Sigmoid colon (tissue), 7 donors: ENCODE results near the gene ZNF382. TPM values are rescaled to one million over a fixed set of nuclear protein-coding genes. Genes with fewer than 3 reads are reported as not detected.

Source experiments
- DNase-seq: peaks from one replicate; pipeline ENCODE4 v3.0.0-alpha.2; 2019
- H3K27ac ChIP-seq, 4 donors: fragments of 200-600 bp; sonication (generic); one replicate each; pipeline ENCODE4 v1.5.1; 2016 to 2019; ENCODE audit warnings: mild to moderate bottlenecking in 1 of 4
- H3K27me3 ChIP-seq, 3 donors: fragments of 200-600 bp; sonication (generic); one replicate each; pipeline ENCODE4 v1.5.1; 2019; ENCODE audit warnings: mild to moderate bottlenecking in 1 of 3
- H3K36me3 ChIP-seq, 4 donors: fragments of 200-600 bp; sonication (generic); one replicate each; pipeline ENCODE4 v1.5.1; 2016 to 2019
- H3K4me1 ChIP-seq, 4 donors: fragments of 200-600 bp; sonication (generic); one replicate each; pipeline ENCODE4 v1.5.1; 2017 to 2019
- H3K4me3 ChIP-seq, 4 donors: fragments of 200-600 bp; sonication (generic); one replicate each; pipeline ENCODE4 v1.5.1; 2017 to 2019; ENCODE audit warnings: mild to moderate bottlenecking in 2 of 4, moderate library complexity in 1 of 4
- H3K9me3 ChIP-seq, 4 donors: fragments of 200-600 bp in 3 of 4; sonication (generic) in 3 of 4; one replicate each; pipeline versions ENCODE4 v1.5.1 to v1.6.1; 2013 to 2019
- CTCF ChIP-seq, 4 experiments: fragments of 450-650 bp in 3 of 4; fragments of 200-600 bp in 1 of 4; IDR thresholded peaks; one replicate each; pipeline ENCODE4 v1.5.1; 2016 to 2019; ENCODE audit warnings: antibody characterized with exemption in 4 of 4, mild to moderate bottlenecking in 3 of 4, moderate library complexity in 2 of 4
- EP300 ChIP-seq, 4 donors: sonication (generic); formaldehyde crosslinking; IDR thresholded peaks; one replicate each; pipeline ENCODE4 v1.6.1; 2017; ENCODE audit warnings: antibody characterized with exemption in 4 of 4
- POLR2A ChIP-seq, 2 donors: fragments of 450-650 bp; IDR thresholded peaks; one replicate each; pipeline ENCODE4 v1.6.1; 2016; ENCODE audit warnings: antibody characterized with exemption in 2 of 2, mild to moderate bottlenecking in 2 of 2, moderate library complexity in 2 of 2
- POLR2AphosphoS5 ChIP-seq, 4 donors: sonication (generic); formaldehyde crosslinking; IDR thresholded peaks; one replicate each; pipeline ENCODE4 v1.6.1; 2017; ENCODE audit warnings: antibody characterized with exemption in 4 of 4
- WGBS, 2 donors: extraction: QIAGEN DNeasy Blood & Tissue Kit; methylation state at CpG; one replicate each; pipeline ENCODE4 v1.1.7; 2013; 5-methylcytosine and 5-hydroxymethylcytosine counted together
- intact Hi-C: fragments of 100-400 bp; cut with DNase I; formaldehyde crosslinking; loops from one replicate; pipeline ENCODE4 v1.15.1; 2023
- polyA plus RNA-seq, 3 donors: library from polyadenylated mRNA; stranded (reverse); fragments of 200-250 nt; gene quantifications; one replicate each; pipeline ENCODE4 v1.2.3, GENCODE V29; 2013
- total RNA-seq, 4 donors: library from RNA; depleted of rRNA; stranded (reverse); fragments of >200 nt; gene quantifications; one replicate each; pipeline ENCODE4 v1.1.0, GENCODE V29; 2016
- donor health status: healthy with polysubstance abuse.
- donor health status: Bipolar disorder and iron deficiency.
- donor health status: healthy.

The ZNF382 gene
- total and polyA plus RNA-seq, 7 donors, result 0.60 to 22.8 (median 15.7) TPM; not detected in 1

GRCh38 chr19:36668646-36669045 lies 63.5 kb downstream of the ZNF382 start:
- no peaks in the 10 kb centered on the region for H3K27me3 ChIP-seq
- H3K27ac ChIP-seq, result no peak overlapping the region
- TF ChIP-seq POLR2AphosphoS5 (IDR thresholded peaks at IDR 0.05) (no peak), CTCF (IDR thresholded peaks at IDR 0.05) (no peak), POLR2A (IDR thresholded peaks at IDR 0.05) (no peak), EP300 (IDR thresholded peaks at IDR 0.05) (no peak)
- 89 to 96% methylated on average over 2 of the region's 2 CpGs for WGBS, 2 donors
- DNase-seq, result no peak
- H3K9me3 ChIP-seq, result peaks cover 0 to 14% (median 4%) of the 10 kb centered on the region in 4 donors
- H3K4me3 ChIP-seq, result no peak overlapping the region
- peaks cover 0 to 21% (median 17%) of the 10 kb centered on the region in 4 donors for H3K4me1 ChIP-seq
- H3K36me3 ChIP-seq, result peaks cover 0 to 44% (median 7%) of the 10 kb centered on the region in 4 donors
- intact Hi-C loops, result loop anchor here (5.0 to 10.0 kb wide), 3 partner anchors 94 to 249 kb away; partner anchors contain the start of genes ZNF529, ZNF568, ZNF790 and ZNF829

GRCh38 chr19:36672368-36672767 lies 67.3 kb downstream of the ZNF382 start:
- peaks cover 0 to 23% (median 4%) of the 10 kb centered on the region in 4 donors for H3K9me3 ChIP-seq
- DNase-seq, result no peak
- intact Hi-C loops, result no loop called here
- H3K4me1 ChIP-seq, result peaks cover 0 to 13% (median 9%) of the 10 kb centered on the region in 4 donors
- H3K4me3 ChIP-seq, result no peak overlapping the region
- no peak overlapping the region for H3K27ac ChIP-seq
- peaks cover 0 to 35% (median 0%) of the 10 kb centered on the region in 4 donors for H3K36me3 ChIP-seq
- no peak for TF ChIP-seq POLR2AphosphoS5 (IDR thresholded peaks at IDR 0.05)
- no peak for TF ChIP-seq CTCF (IDR thresholded peaks at IDR 0.05)
- no peak for TF ChIP-seq POLR2A (IDR thresholded peaks at IDR 0.05)
- no peak for TF ChIP-seq EP300 (IDR thresholded peaks at IDR 0.05)
- no peaks in the 10 kb centered on the region for H3K27me3 ChIP-seq
- 96 to 100% methylated on average over 1 of the region's 1 CpG for WGBS, 2 donors

- no peak overlapping the region for H3K27ac ChIP-seq
- no peak for TF ChIP-seq POLR2AphosphoS5 (IDR thresholded peaks at IDR 0.05)
- peaks cover 0 to 23% (median 8%) of the 10 kb centered on the region in 4 donors for H3K9me3 ChIP-seq
- peaks cover 0 to 53% (median 3%) of the 10 kb centered on the region in 4 donors for H3K36me3 ChIP-seq
- no peak for DNase-seq
- intact Hi-C loops, result no loop called here
- WGBS, 2 donors, result 95% methylated on average over 2 of the region's 2 CpGs
- no peaks in the 10 kb centered on the region for H3K4me1 ChIP-seq
- H3K4me3 ChIP-seq, result no peak overlapping the region
- no peaks in the 10 kb centered on the region for H3K27me3 ChIP-seq
These were observed 69.1 kb downstream of the ZNF382 start for GRCh38 chr19:36674201-36674600.

GRCh38 chr19:36679455-36679854 lies 74.3 kb downstream of the ZNF382 start:
- peaks cover 0 to 8% (median 5%) of the 10 kb centered on the region in 4 donors for H3K9me3 ChIP-seq
- H3K27ac ChIP-seq, result no peak overlapping the region
- no peak for DNase-seq
- intact Hi-C loops, result no loop called here
- no peaks in the 10 kb centered on the region for H3K4me1 ChIP-seq
- H3K27me3 ChIP-seq, result no peaks in the 10 kb centered on the region
- H3K4me3 ChIP-seq, result no peak overlapping the region
- TF ChIP-seq EP300 (IDR thresholded peaks at IDR 0.05) (no peak), POLR2AphosphoS5 (IDR thresholded peaks at IDR 0.05) (no peak), CTCF (IDR thresholded peaks at IDR 0.05) (no peak)
- H3K36me3 ChIP-seq, result peaks cover 0 to 40% (median 6%) of the 10 kb centered on the region in 4 donors

Other genes starting within 250 kb of the ZNF382 start
- gene ZFP14, start 226.1 kb upstream of the ZNF382 start, total RNA-seq, result 10 to 100 TPM in 1 of 4 donors, 1 to 10 TPM in 3; 3.5 to 13.3 (median 7.6) TPM
- gene ZFP14, start 226.1 kb upstream of the ZNF382 start, polyA plus RNA-seq, result 1 to 10 TPM in 1 of 3 donors, under 1 TPM in 2; 0.60 to 2.2 (median 0.92) TPM
- 1 to 10 TPM; 4.8 to 8.2 (median 6.9) TPM for gene ZFP82, start 186.7 kb upstream of the ZNF382 start, total RNA-seq
- 1 to 10 TPM in 1 of 3 donors, under 1 TPM in 2; 0.60 to 2.4 (median 0.69) TPM for gene ZFP82, start 186.7 kb upstream of the ZNF382 start, polyA plus RNA-seq
- gene ZNF566, start 115.8 kb upstream of the ZNF382 start, total RNA-seq, result 10 to 100 TPM; 15.5 to 21.6 (median 18.4) TPM
- gene ZNF566, start 115.8 kb upstream of the ZNF382 start, polyA plus RNA-seq, result 1 to 10 TPM; 1.6 to 3.9 (median 2.4) TPM
- gene ZNF260, start 77.0 kb upstream of the ZNF382 start, total RNA-seq, result 10 to 100 TPM in 3 of 4 donors, 1 to 10 TPM in 1; 5.7 to 11.9 (median 11.0) TPM
- gene ZNF260, start 77.0 kb upstream of the ZNF382 start, polyA plus RNA-seq, result 1 to 10 TPM; 1.8 to 3.5 (median 2.8) TPM
- gene ZNF529, start 32.0 kb upstream of the ZNF382 start, total RNA-seq, result 10 to 100 TPM; 14.2 to 25.2 (median 20.2) TPM
- gene ZNF529, start 32.0 kb upstream of the ZNF382 start, polyA plus RNA-seq, result 1 to 10 TPM in 1 of 3 donors, under 1 TPM in 2; 0.60 to 3.5 (median 0.69) TPM
- 10 to 100 TPM in 2 of 4 donors, 1 to 10 TPM in 2; 6.6 to 11.1 (median 9.4) TPM for gene ZNF461, start 61.5 kb downstream of the ZNF382 start, total RNA-seq
- 1 to 10 TPM in 2 of 3 donors, under 1 TPM in 1; 0.92 to 3.6 (median 3.5) TPM for gene ZNF461, start 61.5 kb downstream of the ZNF382 start, polyA plus RNA-seq
- gene ZNF567, start 82.3 kb downstream of the ZNF382 start, total RNA-seq, result 10 to 100 TPM in 2 of 4 donors, 1 to 10 TPM in 2; 7.2 to 13.9 (median 11.0) TPM
- 1 to 10 TPM; 1.2 to 2.3 (median 2.1) TPM for gene ZNF567, start 82.3 kb downstream of the ZNF382 start, polyA plus RNA-seq
- 1 to 10 TPM; 2.2 to 4.6 (median 3.3) TPM for gene ZNF850, start 167.5 kb downstream of the ZNF382 start, total RNA-seq
- 1 to 10 TPM in 1 of 3 donors, under 1 TPM in 2; 0.23 to 1.2 (median 0.55) TPM for gene ZNF850, start 167.5 kb downstream of the ZNF382 start, polyA plus RNA-seq
- 10 to 100 TPM in 1 of 4 donors, 1 to 10 TPM in 3; 8.6 to 13.3 (median 9.6) TPM for gene ZNF790, start 233.1 kb downstream of the ZNF382 start, total RNA-seq
- 1 to 10 TPM; 1.8 to 3.3 (median 2.3) TPM for gene ZNF790, start 233.1 kb downstream of the ZNF382 start, polyA plus RNA-seq
- gene ZNF345, start 245.6 kb downstream of the ZNF382 start, total RNA-seq, result 10 to 100 TPM in 1 of 4 donors, 1 to 10 TPM in 3; 4.6 to 13.0 (median 6.2) TPM
- gene ZNF345, start 245.6 kb downstream of the ZNF382 start, polyA plus RNA-seq, result 1 to 10 TPM in 2 of 3 donors, under 1 TPM in 1; 0.69 to 3.6 (median 3.1) TPM